WTC11 (cell line): ENCODE data around the gene SMG7. TPM values are rescaled to one million over a fixed set of nuclear protein-coding genes. Genes with fewer than 3 reads are reported as not detected.

Source experiments
- ATAC-seq: fragments of 200-7000 bp; cut with Tn5 transposase; 2 replicates; pipeline ENCODE4 v1.10.0; 2021; ENCODE audit warnings: mild to moderate bottlenecking, moderate library complexity
- CTCF ChIA-PET: fragments of 300-600 bp; sonication (Branson Sonifier 250); formaldehyde crosslinking; loops from one replicate; lab custom pipeline; 2021; ENCODE audit warnings: antibody characterized with exemption; lab: Charles Lee
- POLR2A ChIA-PET: fragments of 350-600 bp; sonication (Branson Sonifier 250); formaldehyde crosslinking; loops from one replicate; lab custom pipeline; 2021; ENCODE audit warnings: antibody characterized with exemption; lab: Charles Lee
- DNase-seq: peaks from one replicate; pipeline ENCODE4 v3.0.0; 2021; ENCODE audit warnings: low spot score
- H3K27ac Mint-ChIP-seq: 2 replicates; pipeline ENCODE4 v1.8.0; 2021; ENCODE audit warnings: mixed read lengths
- H3K27me3 Mint-ChIP-seq: 2 replicates; pipeline ENCODE4 v1.8.0; 2021; ENCODE audit warnings: low read depth, mild to moderate bottlenecking, moderate library complexity, mixed read lengths
- H3K36me3 Mint-ChIP-seq: 2 replicates; pipeline ENCODE4 v1.8.0; 2021; ENCODE audit warnings: mixed read lengths
- H3K4me1 Mint-ChIP-seq: 2 replicates; pipeline ENCODE4 v1.8.0; 2022; ENCODE audit warnings: mixed read lengths
- H3K4me3 Mint-ChIP-seq: 2 replicates; pipeline ENCODE4 v1.8.0; 2021; ENCODE audit warnings: mild to moderate bottlenecking, moderate library complexity, mixed read lengths
- H3K9me3 Mint-ChIP-seq: 2 replicates; pipeline ENCODE4 v1.8.0; 2021; ENCODE audit warnings: mixed read lengths
- ATF2 ChIP-seq: sonication (generic); formaldehyde crosslinking; IDR thresholded peaks from 2 replicates; pipeline ENCODE4 v1.8.1; 2022; ENCODE audit warnings: low read depth, missing genetic modification reagents, borderline replicate concordance
- ATF6 ChIP-seq: sonication (generic); formaldehyde crosslinking; IDR thresholded peaks from 2 replicates; pipeline ENCODE4 v1.8.1; 2023; ENCODE audit warnings: mild to moderate bottlenecking, missing genetic modification reagents
- CREB1 ChIP-seq: sonication (generic); formaldehyde crosslinking; IDR thresholded peaks from 2 replicates; pipeline ENCODE4 v1.8.0; 2023; ENCODE audit warnings: mild to moderate bottlenecking, missing genetic modification reagents
- E2F4 ChIP-seq: sonication (generic); formaldehyde crosslinking; IDR thresholded peaks from 2 replicates; pipeline ENCODE4 v1.8.1; 2022; ENCODE audit warnings: low read depth, mild to moderate bottlenecking, moderate library complexity, missing genetic modification reagents, borderline replicate concordance
- EMX1 ChIP-seq: fragments of 250-450 bp; sonication (Bioruptor Pico); IDR thresholded peaks from 2 replicates; pipeline ENCODE4 v1.8.0; 2021; ENCODE audit warnings: mild to moderate bottlenecking
- ESRRA ChIP-seq: sonication (generic); formaldehyde crosslinking; IDR thresholded peaks from 2 replicates; pipeline ENCODE4 v1.8.1; 2022; ENCODE audit warnings: mild to moderate bottlenecking, missing genetic modification reagents, borderline replicate concordance
- FOXP4 ChIP-seq: sonication (generic); formaldehyde crosslinking; IDR thresholded peaks from 2 replicates; pipeline ENCODE4 v1.8.0; 2022; ENCODE audit warnings: mild to moderate bottlenecking, missing genetic modification reagents
- GABPB1 ChIP-seq: sonication (generic); formaldehyde crosslinking; IDR thresholded peaks from 2 replicates; pipeline ENCODE4 v1.8.1; 2023; ENCODE audit warnings: mild to moderate bottlenecking, missing genetic modification reagents
- GTF2I ChIP-seq: fragments of 250-450 bp; sonication (Bioruptor Pico); conservative IDR thresholded peaks from 2 replicates; pipeline ENCODE4 v1.4.0; 2021; ENCODE audit warnings: mild to moderate bottlenecking
- HMGA2 ChIP-seq: fragments of 250-450 bp; sonication (Bioruptor Pico); IDR thresholded peaks from 2 replicates; pipeline ENCODE4 v1.4.0; 2021; ENCODE audit warnings: mild to moderate bottlenecking, moderate library complexity
- JAZF1 ChIP-seq: fragments of 250-450 bp; sonication (Bioruptor Pico); IDR thresholded peaks from 2 replicates; pipeline ENCODE4 v1.9.0; 2021; ENCODE audit warnings: moderate library complexity, mild to moderate bottlenecking, inconsistent platforms
- MXD4 ChIP-seq: fragments of 250-450 bp; sonication (Bioruptor Pico); IDR thresholded peaks from 2 replicates; pipeline ENCODE4 v1.8.0; 2021; ENCODE audit warnings: mild to moderate bottlenecking, moderate library complexity, borderline replicate concordance
- NFE2L1 ChIP-seq: sonication (generic); formaldehyde crosslinking; IDR thresholded peaks from 2 replicates; pipeline ENCODE4 v1.8.1; 2023; ENCODE audit warnings: missing genetic modification reagents
- NR1H2 ChIP-seq: sonication (generic); formaldehyde crosslinking; IDR thresholded peaks from 2 replicates; pipeline ENCODE4 v1.9.0; 2021; ENCODE audit warnings: mild to moderate bottlenecking, moderate library complexity, missing genetic modification reagents
- NR2C2 ChIP-seq: sonication (generic); formaldehyde crosslinking; IDR thresholded peaks from 2 replicates; pipeline ENCODE4 v1.8.0; 2022; ENCODE audit warnings: mild to moderate bottlenecking, missing genetic modification reagents
- RELA ChIP-seq: sonication (generic); formaldehyde crosslinking; IDR thresholded peaks from 2 replicates; pipeline ENCODE4 v1.8.1; 2022; ENCODE audit warnings: missing genetic modification reagents, mild to moderate bottlenecking, borderline replicate concordance
- TEAD4 ChIP-seq: sonication (generic); formaldehyde crosslinking; IDR thresholded peaks from 2 replicates; pipeline ENCODE4 v1.8.0; 2022; ENCODE audit warnings: mild to moderate bottlenecking, missing genetic modification reagents
- USF1 ChIP-seq: sonication (generic); formaldehyde crosslinking; IDR thresholded peaks from 2 replicates; pipeline ENCODE4 v1.8.0; 2022; ENCODE audit warnings: mild to moderate bottlenecking, missing genetic modification reagents
- ZNF121 ChIP-seq: sonication (generic); formaldehyde crosslinking; IDR thresholded peaks from 2 replicates; pipeline ENCODE4 v1.8.0; 2023; ENCODE audit warnings: missing genetic modification reagents
- ZNF263 ChIP-seq: sonication (generic); formaldehyde crosslinking; IDR thresholded peaks from 2 replicates; pipeline ENCODE4 v1.8.1; 2022; ENCODE audit warnings: low read depth, mild to moderate bottlenecking, moderate library complexity, missing genetic modification reagents
- ZNF317 ChIP-seq: sonication (generic); formaldehyde crosslinking; IDR thresholded peaks from 2 replicates; pipeline ENCODE4 v1.8.1; 2023; ENCODE audit warnings: low read depth, mild to moderate bottlenecking, moderate library complexity, missing genetic modification reagents, borderline replicate concordance
- ZNF423 ChIP-seq: fragments of 250-450 bp; sonication (Bioruptor Pico); IDR thresholded peaks from 2 replicates; pipeline ENCODE4 v2.1.2; 2022; ENCODE audit warnings: mild to moderate bottlenecking, moderate library complexity
- total RNA-seq: library from RNA; stranded (reverse); gene quantifications from 3 replicates; pipeline ENCODE4 v1.2.3, GENCODE V29; 2021
- TF ChIP-seq, protein P1 (sequence below): sonication (generic); formaldehyde crosslinking; IDR thresholded peaks from 2 replicates; pipeline ENCODE4 v1.8.0; 2023; ENCODE audit warnings: missing genetic modification reagents
- TF ChIP-seq, protein P2 (sequence below): fragments of 200-600 bp; IDR thresholded peaks from 2 replicates; pipeline ENCODE4 v1.8.0; 2022; ENCODE audit warnings: antibody characterized with exemption

Gene SMG7
- total RNA-seq, 1 experiment from 2014 or later = 57.8 TPM

- no peak for DNase-seq
- H3K36me3 Mint-ChIP-seq = peaks cover 8% of the 10 kb centered on the region
- CTCF ChIA-PET = no interaction called here
These were observed 39.8 kb upstream of the SMG7 start for GRCh38 chr1:183432548-183432875.

DNA sequence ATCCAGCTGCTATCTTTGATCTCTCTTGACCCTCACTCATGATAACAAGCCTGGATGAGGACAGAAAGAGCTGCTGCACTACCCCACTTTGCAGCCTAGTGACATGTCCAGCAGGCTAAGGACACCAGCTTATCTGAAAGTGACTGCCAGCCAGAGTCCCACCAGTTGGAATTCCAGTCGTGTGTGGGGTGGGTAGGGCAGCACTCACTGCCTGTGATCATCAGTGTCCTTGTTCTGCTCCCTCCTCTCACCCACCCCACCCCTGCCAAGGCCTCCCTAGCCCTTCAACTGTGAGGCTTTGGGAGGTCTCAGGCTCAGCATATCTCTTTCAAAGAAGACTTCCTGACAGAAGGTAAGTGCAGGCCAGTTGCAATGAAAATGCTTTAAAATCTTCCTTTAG, 38.6 kb upstream of the SMG7 start:
- ATAC-seq = peak; percentile 59
- CTCF ChIA-PET = interaction anchor here (1.3 kb wide), 1 partner anchor 152 kb away, joined by 3 read pairs; no protein-coding TSS in a partner anchor
- no peaks in the 10 kb centered on the region for H3K27me3 Mint-ChIP-seq
- no peak for TF ChIP-seq ATF2 (CRISPR knock-in tag)
- no peak for TF ChIP-seq GABPB1 (CRISPR knock-in tag)
- TF ChIP-seq EMX1 (CRISPR knock-in tag) = no peak
- no peak for TF ChIP-seq ZNF423
- no peak for TF ChIP-seq E2F4 (CRISPR knock-in tag)
- TF ChIP-seq RELA (CRISPR knock-in tag) = no peak

More at GRCh38 chr1:183432548-183432875, 39.8 kb upstream of the SMG7 start:
- Mint-ChIP-seq H3K27ac (no peak overlapping the region), H3K4me3 (no peak overlapping the region), H3K27me3 (no peaks in the 10 kb centered on the region), H3K4me1 (peaks cover 18% of the 10 kb centered on the region), H3K9me3 (peaks cover 22% of the 10 kb centered on the region)
- ATAC-seq = no peak
- POLR2A ChIA-PET = interaction anchor here (1.0 kb wide), 1 partner anchor 15 kb away, joined by 4 read pairs; the partner anchor contains the start of gene NMNAT2
- TF ChIP-seq, protein P1, sequence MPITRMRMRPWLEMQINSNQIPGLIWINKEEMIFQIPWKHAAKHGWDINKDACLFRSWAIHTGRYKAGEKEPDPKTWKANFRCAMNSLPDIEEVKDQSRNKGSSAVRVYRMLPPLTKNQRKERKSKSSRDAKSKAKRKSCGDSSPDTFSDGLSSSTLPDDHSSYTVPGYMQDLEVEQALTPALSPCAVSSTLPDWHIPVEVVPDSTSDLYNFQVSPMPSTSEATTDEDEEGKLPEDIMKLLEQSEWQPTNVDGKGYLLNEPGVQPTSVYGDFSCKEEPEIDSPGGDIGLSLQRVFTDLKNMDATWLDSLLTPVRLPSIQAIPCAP (CRISPR knock-in tag) = no peak
- TF ChIP-seq, protein P2, sequence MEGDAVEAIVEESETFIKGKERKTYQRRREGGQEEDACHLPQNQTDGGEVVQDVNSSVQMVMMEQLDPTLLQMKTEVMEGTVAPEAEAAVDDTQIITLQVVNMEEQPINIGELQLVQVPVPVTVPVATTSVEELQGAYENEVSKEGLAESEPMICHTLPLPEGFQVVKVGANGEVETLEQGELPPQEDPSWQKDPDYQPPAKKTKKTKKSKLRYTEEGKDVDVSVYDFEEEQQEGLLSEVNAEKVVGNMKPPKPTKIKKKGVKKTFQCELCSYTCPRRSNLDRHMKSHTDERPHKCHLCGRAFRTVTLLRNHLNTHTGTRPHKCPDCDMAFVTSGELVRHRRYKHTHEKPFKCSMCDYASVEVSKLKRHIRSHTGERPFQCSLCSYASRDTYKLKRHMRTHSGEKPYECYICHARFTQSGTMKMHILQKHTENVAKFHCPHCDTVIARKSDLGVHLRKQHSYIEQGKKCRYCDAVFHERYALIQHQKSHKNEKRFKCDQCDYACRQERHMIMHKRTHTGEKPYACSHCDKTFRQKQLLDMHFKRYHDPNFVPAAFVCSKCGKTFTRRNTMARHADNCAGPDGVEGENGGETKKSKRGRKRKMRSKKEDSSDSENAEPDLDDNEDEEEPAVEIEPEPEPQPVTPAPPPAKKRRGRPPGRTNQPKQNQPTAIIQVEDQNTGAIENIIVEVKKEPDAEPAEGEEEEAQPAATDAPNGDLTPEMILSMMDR = no peak
- no peak for TF ChIP-seq ZNF263
- TF ChIP-seq ESRRA (CRISPR knock-in tag) = no peak
- TF ChIP-seq HMGA2 (CRISPR knock-in tag) = no peak
- TF ChIP-seq NFE2L1 = no peak
- TF ChIP-seq GTF2I (CRISPR knock-in tag) = no peak
- no peak for TF ChIP-seq NR2C2 (CRISPR knock-in tag)
- no peak for TF ChIP-seq MXD4 (CRISPR knock-in tag)
- no peak for TF ChIP-seq TEAD4 (CRISPR knock-in tag)
- TF ChIP-seq FOXP4 (CRISPR knock-in tag) = no peak
- TF ChIP-seq USF1 (CRISPR knock-in tag) = no peak
- TF ChIP-seq JAZF1 = no peak
- TF ChIP-seq NR1H2 (CRISPR knock-in tag) = no peak
- TF ChIP-seq ATF6 (CRISPR knock-in tag) = no peak
- TF ChIP-seq ZNF121 = no peak
- TF ChIP-seq CREB1 (CRISPR knock-in tag) = no peak
- TF ChIP-seq ZNF317 = no peak

More for the DNA sequence above, 38.6 kb upstream of the SMG7 start:
- Mint-ChIP-seq H3K4me1 (peaks cover 18% of the 10 kb centered on the region), H3K36me3 (peaks cover 5% of the 10 kb centered on the region), H3K27ac (no peak overlapping the region), H3K9me3 (peaks cover 18% of the 10 kb centered on the region), H3K4me3 (no peak overlapping the region)
- POLR2A ChIA-PET = interaction anchor here (0.6 kb wide), 1 partner anchor 191 kb away, joined by 3 read pairs; no protein-coding TSS in a partner anchor
- DNase-seq = no peak
